Middle frontal gyrus (tissue), 1 donor: ENCODE results near the gene PPP1R12C.
A peak's percentile ranks its signal among the peaks of the same experiment; 100 is the strongest.
"Not testable (repeated sequence)": the region's sequence is repeated elsewhere in the genome, so short reads cannot be mapped to it uniquely, and the experiment has no call there.

Experiments
- DNase-seq: peaks from one replicate; pipeline ENCODE4 v3.0.0-alpha.2; 2015; ENCODE audit warnings: low spot score; ENCODE audit errors: extremely low spot score

PPP1R12C gene

DNA sequence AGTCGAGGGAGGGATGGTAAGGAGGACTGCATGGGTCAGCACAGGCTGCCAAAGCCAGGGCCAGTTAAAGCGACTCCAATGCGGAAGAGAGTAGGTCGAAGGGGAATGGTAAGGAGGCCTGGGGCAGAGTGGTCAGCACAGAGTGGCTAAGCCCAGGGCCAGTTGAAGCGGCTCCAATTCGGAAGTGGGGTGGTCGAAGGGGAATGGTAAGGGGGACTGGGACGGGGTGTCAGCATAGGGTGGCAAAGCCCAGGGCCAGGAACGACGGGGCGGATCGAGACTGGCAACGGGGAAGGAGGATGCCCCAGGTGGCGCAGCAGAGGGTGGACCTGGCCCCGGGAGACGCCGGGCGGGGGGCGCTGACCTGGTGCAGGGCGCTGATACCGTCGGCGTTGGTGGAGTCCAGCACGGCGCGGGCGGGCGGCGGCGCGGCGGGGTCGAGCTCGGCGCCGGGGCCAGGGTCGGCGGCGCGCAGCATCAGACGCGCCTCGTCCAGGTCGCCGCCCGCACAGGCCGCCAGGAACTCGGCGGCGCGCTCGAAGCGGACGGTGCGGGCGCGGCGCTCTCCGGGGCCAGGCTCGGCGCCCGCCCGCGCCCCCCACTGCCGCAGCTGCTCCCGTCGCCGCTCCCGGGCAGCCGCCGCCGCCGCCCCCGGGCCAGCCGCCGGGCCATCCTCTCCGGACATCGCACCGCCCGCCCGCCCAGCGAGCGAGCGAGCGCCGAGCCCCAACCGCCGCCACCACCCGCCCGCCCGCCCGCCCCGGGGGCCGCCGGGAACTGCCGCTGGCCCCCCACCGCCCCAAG lies at the start of gene PPP1R12C:
Gene PPP1R12C (minus strand): TSS at position 779 of the 804 bp plus-strand sequence. CDS start 94 bp downstream, at position 685.
- no peak for DNase-seq

DNA sequence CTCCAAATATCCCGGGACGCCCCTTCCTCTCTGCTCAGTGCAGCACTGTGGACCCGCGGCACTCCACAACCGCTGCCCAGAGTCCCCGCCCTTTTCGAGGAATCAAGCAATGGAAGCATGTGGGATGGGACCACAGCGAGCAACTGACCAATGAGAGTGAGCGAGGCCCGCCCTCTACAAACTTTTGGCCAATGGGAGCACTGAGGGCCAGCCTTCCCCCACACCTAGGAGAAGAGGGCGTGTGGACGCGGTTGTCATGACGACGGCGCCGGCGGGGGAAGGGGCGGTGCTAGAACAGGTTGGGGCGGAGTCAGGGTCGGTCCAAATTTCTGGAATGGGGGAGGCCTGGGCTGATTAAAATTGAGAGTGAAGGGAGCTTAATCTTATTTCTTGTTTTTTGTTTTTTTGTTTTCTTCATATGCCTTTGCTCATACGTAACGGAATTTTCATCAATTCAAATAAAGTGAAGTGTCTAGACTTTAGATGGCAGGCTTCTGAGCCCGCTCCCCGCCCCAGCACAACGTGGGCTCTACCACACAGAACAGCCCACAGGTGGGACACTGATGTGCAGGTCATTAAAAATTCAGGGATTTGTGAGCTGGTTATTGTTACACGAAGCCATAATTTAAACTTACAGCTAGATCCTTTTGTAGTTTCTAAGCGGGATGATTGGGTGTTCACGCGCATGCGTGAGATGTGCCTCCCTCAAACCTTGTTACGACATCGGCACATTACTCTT lies 49.3 kb upstream of the PPP1R12C start, which contains the start of gene DNAAF3:
Gene DNAAF3 (minus strand): TSS at position 84 of the 739 bp plus-strand sequence. CDS start 200 bp downstream, outside the sequence.
- peak; percentile 76 for DNase-seq

- no peak for DNase-seq
Measured at GRCh38 chr19:55165952-55166529, 48.6 kb upstream of the PPP1R12C start.

GRCh38 chr19:55161571-55162322 lies 44.3 kb upstream of the PPP1R12C start:
- DNase-seq = no peak

DNA sequence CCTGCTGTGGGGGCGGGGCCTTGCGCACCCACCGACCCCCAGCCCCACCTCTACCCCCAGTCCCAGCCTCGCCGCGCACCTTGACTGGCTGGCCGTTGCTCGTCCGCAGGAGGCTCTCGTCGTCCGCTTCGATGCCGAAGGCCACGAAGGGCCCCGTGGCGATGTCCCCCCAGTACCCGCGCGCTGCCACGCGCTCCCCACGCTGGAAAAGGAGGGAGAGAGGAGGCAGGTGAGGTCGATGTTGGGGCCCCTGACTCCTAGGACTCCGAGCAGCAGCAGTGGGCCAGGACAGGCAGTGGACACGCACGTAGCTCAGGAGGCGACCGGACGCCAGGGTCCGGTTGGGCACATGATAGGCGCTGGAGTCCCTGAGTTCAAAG lies 43.5 kb upstream of the PPP1R12C start:
- no peak for DNase-seq

GRCh38 chr19:55160128-55160985 lies 42.9 kb upstream of the PPP1R12C start:
- DNase-seq = no peak

- DNase-seq = no peak
Measured at GRCh38 chr19:55158848-55159749, 41.7 kb upstream of the PPP1R12C start.

DNA sequence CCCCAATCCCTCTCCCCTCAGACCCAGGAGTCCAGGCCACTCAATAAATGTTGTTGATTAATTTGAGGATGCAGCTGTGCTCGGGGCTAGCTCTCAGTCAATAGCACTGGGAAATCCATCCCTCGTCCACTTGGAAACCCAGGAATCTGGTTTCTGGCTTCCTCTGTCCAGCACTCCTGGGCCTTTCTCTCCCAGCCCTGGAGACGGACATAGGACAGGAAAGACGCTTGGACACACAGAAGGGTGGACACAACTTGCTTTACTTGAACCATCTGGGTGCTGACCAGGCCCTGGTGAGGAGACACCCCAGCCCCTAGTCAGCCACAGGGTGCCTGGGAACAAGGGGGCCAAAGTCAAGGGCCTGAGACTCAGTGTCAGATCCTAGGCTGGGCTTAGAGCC lies 41.0 kb upstream of the PPP1R12C start:
- no peak for DNase-seq

GRCh38 chr19:55157064-55157908 lies 39.8 kb upstream of the PPP1R12C start, which contains the start of gene TNNI3:
TNNI3 (minus strand) TSS chr19:55157732; CDS start chr19:55157589, 143 bp downstream.
- no peak for DNase-seq

DNA sequence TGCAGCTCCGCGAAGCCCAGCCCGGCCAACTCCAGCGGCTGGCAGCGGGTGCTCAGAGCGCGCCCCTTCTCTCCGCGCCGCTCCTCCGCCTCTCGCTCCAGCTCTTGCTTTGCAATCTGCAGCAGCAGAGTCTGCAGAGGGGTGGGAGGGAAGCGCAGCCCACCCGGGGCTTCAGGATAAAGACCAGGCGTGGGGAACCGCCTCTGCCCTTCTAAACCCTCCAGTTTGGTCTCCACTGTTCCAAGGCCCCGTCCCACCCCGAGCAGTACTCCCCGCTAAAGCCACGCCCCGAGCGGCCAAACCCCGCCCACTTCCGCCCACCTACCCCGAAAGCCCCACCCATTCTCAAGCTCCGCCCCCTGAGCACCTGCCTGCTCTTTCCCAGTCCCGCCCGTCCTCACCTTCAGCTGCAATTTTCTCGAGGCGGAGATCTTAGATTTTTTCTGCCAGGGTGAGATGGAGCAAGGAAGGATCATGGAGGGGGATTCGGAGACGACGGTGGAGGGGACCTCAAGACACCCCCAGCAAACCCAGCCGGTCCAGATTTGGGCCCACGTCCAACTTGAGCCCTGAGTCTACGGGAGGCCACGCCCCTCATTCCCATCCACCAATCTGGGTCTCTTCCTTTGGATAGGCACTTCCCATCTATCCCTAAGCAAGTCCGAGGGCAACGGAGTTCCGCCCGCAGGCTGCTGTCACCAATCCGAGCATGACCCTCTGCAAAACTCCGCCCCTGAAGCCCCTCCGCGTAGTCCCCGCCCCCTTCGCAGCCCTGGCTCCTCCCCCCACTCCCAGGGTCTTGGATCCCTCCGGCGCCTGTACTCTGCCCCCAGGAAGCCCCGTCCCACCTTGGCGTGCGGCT lies 39.0 kb upstream of the PPP1R12C start:
- DNase-seq = no peak

DNA sequence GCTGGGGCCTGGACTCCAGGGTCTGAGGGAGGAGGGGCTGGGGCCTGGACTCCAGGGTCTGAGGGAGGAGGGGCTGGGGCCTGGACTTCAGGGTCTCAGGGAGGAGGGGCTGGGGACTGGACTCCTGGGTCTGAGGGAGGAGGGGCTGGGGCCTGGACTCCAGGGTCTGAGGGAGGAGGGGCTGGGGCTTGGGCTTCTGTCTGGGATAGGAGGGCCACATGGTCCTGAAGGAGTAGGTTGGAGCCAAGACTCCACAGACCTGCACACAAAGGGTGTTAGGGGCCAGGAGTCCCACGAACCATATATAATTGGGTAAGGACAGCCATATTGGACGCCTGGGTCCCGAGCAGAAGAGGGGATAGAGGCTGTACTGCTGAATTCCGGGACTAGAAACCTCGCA lies 38.3 kb upstream of the PPP1R12C start:
- not testable (repeated sequence) for DNase-seq

GRCh38 chr19:55153652-55154264 lies 36.3 kb upstream of the PPP1R12C start:
- DNase-seq = no peak

- DNase-seq = no peak
Measured at GRCh38 chr19:55152017-55152416, 34.6 kb upstream of the PPP1R12C start.

GRCh38 chr19:55149078-55150003 lies 31.9 kb upstream of the PPP1R12C start, which contains the start of gene TNNT1:
TNNT1 (minus strand) TSS chr19:55149206; CDS start chr19:55147157, 2,049 bp downstream.
- no peak for DNase-seq

GRCh38 chr19:55147545-55148251 lies 30.3 kb upstream of the PPP1R12C start:
- DNase-seq = no peak
